Measurements from ENCODE around the gene PGAP2.
"Not testable (repeated sequence)": the region's sequence is repeated elsewhere in the genome, so short reads cannot be mapped to it uniquely, and the experiment has no call there.

Gene PGAP2

DNA sequence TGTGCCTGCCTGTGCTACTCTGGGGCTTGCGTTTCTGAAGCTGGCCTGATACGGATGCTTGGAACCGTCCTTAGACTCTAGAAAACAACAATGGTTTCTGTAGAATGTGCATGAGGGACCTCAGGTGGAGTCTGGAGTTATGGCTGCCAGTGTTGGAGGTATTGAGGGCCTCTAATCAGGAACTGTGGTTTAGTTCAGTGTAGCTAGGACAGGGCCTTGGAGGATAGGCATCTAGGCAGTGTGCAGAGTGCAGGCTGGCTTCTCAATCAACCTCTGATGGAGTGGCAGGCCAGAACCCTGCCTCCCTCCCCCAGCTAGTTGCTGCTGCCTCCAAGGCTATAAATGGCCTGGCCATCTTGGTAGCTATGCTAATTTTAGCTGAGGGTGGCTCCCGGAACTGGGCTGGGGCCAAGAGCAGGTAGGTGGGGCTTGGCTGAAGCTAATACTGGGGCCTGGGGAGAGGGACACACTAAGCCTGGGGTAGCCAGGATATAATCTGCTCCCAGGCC lies 51.1 kb downstream of the PGAP2 start:
- DNase-seq: no peak

DNA sequence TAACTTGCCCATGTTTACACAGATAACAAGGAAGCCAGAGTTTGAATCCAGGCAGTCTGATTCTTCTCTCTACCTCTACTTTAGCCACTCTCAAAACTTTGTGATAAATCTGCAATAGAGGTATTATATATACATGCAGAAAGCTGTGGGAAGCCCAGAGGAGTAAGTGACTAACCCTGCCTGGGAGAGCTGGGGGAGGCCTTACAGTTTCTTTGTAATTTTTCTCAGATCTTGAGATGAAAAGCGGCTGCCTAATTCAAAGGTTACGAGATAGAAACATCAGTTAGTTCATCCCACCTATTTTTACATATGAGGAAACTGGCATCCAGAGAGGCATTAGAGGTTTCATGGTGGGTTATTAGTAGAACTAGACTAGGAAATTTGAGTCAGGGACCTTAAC lies 52.0 kb downstream of the PGAP2 start:
- DNase-seq: no peak

DNA sequence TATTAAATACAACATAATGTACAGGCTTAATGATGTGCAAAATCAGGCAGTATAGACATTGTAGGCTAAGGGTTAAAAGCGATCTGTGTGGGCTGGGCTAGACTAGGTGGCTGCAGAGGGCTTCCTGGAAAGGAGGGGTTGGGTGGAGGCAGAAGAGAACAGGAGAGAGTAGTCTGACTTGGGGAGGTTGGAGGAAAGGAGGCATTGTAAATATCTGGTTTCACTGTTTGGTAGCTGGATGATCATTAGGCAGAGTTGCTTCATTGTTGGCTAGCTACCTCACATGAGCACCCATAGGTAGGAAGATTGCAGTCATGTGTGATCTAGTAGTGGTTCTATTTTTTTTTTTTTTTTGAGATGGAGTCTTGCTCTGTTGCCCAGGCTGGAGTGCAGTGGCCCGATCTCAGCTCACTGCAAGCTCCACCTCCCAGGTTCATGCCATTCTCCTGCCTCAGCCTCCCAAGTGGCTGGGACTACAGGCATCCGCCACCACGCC lies 52.6 kb downstream of the PGAP2 start:
- not testable (repeated sequence) for DNase-seq

DNA sequence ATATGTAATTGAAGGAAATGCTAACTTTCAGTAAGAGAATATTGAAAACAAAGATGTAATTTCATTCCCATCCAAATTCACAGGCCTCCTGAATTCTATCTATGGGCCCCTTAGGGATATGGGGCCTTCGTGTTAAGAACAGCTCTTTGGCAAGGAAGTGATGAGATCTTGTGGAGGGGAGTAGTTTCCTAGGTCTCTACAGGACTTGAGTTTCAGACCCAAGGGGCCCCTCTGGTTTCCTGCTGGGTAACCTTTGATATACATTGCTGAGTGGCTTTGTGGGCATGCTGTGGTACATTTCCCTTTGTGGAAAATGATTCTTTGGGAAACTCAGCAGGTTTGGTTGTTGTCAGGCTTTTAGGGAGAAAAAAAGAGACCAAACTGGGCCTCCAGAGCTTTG lies 53.3 kb downstream of the PGAP2 start:
- DNase-seq: no peak

DNA sequence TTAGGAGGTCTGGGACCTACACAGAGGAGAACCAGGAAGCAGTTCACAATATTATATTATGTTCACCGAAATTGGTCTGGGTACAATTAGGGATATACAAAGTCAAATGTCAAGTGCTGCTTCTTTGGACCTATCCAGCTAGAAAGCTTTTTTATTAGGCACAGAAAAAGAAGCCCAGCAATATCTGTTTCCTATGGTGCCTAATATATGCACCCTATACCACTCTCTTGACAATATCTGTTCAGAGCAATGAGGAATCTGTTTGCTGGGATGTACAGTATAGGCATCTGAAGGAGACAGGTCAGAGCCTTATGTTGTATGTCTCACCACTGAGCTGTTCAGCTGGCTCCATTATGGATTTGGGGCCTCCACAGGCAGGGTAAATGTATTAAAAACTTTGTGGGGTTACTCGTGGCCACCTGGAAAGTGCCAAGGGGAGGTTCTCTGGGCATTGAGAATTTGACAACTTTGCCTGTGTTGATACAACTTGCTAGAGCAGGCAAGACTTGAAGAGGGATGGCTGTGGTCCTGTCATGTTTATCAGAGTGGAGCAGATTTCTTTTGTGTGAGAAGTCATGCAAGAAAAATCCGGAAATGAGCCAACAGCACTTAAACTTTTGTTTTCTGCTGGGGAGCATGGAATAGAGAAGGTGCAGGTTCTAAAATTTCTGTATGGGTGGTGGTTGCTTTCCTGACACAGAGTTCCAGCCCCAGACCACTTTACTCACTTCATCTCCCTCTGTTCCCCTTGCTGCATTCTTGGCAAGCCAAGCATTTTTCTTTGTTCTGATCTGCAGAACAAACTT lies 57.2 kb downstream of the PGAP2 start:
- DNase-seq: no peak

DNA sequence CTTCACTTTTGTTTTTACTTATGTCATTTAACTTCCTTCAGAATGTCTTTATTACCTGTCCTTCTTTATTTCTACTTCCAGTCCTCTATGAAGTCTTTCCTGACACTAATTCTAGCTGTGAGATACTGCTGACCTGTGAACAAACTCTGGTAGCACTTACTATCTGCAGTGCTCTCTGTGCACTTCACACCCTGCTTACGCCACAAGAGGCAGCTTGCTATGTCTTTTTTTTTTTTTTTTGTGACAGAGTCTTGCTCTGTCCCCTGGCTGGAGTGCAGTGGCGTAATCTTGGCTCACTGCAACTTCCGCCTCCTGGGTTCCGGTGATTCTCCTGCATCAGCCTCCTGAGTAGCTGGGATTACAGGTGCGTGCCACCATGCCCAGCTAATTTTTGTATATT lies 57.8 kb downstream of the PGAP2 start:
- DNase-seq: no peak

DNA sequence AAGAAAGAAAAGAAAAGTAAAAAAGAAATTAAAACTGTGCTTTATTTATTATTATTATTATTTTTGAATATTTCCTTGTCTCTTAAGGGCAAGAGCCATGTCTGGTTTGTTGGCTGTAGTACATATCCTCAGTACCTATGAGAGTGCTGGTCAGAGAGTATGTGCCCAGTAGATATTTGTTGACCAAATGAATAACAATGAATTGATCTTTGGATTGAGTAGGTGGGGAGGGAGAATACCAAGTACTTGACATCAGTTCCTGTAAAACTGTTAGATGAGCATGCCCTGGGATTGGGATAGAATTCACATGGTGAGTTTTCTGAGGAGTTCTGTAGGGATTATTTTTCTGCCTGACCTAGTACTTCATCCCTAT lies 58.5 kb downstream of the PGAP2 start:
- no peak for DNase-seq

DNA sequence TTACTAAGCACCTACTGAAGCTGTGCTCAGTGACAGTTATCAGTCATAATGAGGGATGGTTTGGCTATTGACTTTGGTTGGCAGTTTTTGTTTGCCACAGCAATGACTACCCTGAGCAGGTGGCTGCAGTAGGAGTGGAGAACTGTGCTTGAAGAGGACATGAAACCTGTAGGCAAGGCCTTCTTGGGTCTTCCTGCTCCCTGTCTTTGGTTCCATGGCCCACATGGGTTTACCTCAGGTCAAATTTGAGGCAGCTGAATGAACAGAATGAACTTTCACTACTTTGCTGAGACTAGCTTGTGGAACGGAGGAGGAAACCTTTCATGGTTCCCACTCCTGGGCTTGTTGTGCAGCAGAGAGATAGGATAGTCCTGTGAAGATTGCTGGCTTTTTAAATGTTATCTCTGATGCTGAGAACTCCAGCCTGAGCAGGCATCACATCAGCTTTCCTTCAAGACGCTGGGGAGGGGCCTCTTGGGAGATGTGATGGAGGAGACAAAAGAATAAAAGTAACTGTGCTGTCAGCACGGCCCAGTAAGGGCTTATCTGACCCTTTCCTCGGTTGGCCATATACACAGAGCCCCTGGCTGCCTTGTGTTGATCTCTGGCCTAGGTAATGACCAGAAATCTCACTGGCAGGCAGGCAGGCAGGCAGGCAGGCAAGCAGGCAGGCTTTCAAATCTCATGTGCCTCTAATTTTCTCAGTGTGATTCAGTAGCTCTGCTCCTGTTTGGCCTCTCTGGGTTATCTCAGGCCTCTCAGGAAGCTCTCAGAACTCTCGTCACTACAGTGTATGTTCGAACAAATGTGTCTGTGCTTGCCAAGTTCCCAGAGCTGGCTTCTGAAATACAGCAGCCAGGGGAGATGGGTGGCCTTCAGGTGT lies 59.1 kb downstream of the PGAP2 start:
- no peak for DNase-seq

DNA sequence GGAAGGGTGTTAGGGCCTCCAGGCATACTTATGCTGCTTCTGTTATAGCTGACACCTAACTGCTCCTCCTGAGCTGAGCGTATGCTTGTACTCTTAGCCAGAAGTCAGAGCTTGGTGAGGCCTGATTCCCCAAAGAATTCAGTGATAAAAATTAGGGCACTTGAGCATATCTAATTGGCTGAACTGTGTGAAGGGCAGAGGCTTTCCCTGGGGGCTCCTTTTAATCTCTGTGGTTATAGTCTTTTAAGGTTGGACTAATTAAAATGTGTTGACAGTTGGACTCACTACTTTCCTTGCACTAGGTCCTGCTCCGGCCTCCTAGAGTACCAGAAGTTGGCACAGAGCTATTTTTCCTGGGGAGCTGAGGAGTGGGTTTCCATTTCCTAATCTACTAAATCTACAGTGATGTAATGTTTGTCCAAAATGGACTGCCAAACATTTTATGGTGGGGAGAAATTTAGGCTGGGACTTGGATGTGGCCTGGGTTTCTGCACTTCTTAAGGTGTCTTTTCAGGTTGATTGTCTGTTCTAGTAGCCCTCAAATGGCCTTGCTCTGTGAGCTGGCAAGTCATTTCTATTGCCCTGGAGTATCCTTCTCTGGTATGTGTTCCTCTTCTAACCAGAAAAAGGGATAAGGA lies 65.5 kb downstream of the PGAP2 start:
- no peak for DNase-seq
